Peyer's patch (tissue), 4 donors: ENCODE measurements around the gene CUZD1.

ENCODE experiments used
- POLR2A ChIP-seq, 2 donors: fragments of 450-650 bp; IDR thresholded peaks; one replicate each; pipeline ENCODE4 v1.5.1; 2017; ENCODE audit warnings: antibody characterized with exemption in 2 of 2, mild to moderate bottlenecking in 2 of 2, moderate library complexity in 2 of 2
- TF ChIP-seq, protein P1 (sequence below), 6 experiments: fragments of 450-650 bp in 4 of 6; fragments of 200-600 bp in 2 of 6; sonication (generic) in 1 of 6; IDR thresholded peaks; one replicate each; pipeline ENCODE4 v1.5.1; 2017 to 2019; ENCODE audit warnings: antibody characterized with exemption in 6 of 6, mild to moderate bottlenecking in 3 of 6, moderate library complexity in 1 of 6

DNA sequence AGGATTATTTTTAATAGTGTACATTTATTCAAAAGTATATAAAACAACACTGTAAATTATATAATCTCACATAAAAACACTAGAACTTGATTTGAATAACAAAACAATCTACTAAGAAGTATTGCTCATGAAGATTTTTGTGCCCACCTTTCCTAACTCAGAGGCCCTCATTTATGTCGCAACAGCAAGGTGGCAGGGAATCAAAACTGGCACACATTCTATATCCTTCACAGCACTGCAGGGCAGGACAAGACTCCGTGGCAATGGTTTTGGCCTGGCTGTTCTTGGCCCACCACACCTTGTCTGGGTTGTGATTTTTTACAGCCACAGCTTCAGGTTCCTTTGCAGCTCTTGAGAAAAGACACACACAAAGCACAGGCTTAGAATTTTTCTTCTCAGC is 3.4 kb upstream of the CUZD1 start:
- TF ChIP-seq POLR2A (IDR thresholded peaks at IDR 0.05), result no peak
- TF ChIP-seq, protein P1, sequence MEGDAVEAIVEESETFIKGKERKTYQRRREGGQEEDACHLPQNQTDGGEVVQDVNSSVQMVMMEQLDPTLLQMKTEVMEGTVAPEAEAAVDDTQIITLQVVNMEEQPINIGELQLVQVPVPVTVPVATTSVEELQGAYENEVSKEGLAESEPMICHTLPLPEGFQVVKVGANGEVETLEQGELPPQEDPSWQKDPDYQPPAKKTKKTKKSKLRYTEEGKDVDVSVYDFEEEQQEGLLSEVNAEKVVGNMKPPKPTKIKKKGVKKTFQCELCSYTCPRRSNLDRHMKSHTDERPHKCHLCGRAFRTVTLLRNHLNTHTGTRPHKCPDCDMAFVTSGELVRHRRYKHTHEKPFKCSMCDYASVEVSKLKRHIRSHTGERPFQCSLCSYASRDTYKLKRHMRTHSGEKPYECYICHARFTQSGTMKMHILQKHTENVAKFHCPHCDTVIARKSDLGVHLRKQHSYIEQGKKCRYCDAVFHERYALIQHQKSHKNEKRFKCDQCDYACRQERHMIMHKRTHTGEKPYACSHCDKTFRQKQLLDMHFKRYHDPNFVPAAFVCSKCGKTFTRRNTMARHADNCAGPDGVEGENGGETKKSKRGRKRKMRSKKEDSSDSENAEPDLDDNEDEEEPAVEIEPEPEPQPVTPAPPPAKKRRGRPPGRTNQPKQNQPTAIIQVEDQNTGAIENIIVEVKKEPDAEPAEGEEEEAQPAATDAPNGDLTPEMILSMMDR (IDR thresholded peaks at IDR 0.05), result no peak
